KOPT-K1 (cell line): ENCODE measurements around the gene GYG1.

ENCODE experiments used
- H3K27ac ChIP-seq: fragments of 200-600 bp; sonication (generic); 2 replicates; pipeline ENCODE4 v1.5.1; 2016; ENCODE audit warnings: antibody characterized with exemption, mild to moderate bottlenecking, low read depth, low read length; ENCODE audit not compliant: poor library complexity, severe bottlenecking
- H3K36me3 ChIP-seq: fragments of 200-600 bp; sonication (generic); 2 replicates; pipeline ENCODE4 v1.5.1; 2017; ENCODE audit warnings: antibody characterized with exemption, mild to moderate bottlenecking, low read length, moderate library complexity; ENCODE audit not compliant: insufficient read depth
- H3K9me3 ChIP-seq: fragments of 200-600 bp; sonication (generic); 2 replicates; pipeline ENCODE4 v1.5.1; 2017; ENCODE audit warnings: antibody characterized with exemption, low read length, mild to moderate bottlenecking; ENCODE audit not compliant: insufficient read depth, poor library complexity, severe bottlenecking

The GYG1 gene

DNA sequence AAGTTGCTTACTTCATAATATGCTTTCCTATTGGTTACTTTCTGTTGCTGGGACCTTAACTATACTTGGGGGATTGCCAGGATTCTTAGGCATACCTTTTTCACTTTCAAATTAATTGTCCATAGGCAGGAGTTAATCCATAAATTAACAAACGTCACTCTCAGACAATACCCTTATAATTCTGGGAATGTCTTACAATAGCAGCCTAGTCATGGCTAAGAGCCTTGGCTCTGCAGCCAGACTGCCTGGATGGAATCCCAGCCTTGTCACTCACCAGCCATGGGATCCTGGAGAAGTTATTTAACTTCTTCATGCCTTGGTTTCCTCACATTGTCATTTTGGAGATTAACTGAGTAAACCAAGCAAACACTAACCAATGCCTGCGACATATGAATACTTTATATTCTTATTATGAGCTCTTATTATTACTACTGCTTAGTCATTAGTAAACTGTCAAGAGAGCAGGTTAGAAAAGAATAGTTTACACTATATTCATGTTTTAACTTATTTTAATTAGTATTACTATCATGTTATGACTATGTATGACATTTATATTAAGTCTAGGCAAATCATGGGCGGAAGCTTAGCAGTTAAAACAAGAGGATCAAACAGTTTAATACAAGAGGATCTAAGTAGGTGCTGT, 29.0 kb downstream of the GYG1 start:
- Histone ChIP-seq H3K36me3 (peaks cover 5% of the 10 kb centered on the region), H3K9me3 (peaks cover 6% of the 10 kb centered on the region), H3K27ac (no peak overlapping the region)

DNA sequence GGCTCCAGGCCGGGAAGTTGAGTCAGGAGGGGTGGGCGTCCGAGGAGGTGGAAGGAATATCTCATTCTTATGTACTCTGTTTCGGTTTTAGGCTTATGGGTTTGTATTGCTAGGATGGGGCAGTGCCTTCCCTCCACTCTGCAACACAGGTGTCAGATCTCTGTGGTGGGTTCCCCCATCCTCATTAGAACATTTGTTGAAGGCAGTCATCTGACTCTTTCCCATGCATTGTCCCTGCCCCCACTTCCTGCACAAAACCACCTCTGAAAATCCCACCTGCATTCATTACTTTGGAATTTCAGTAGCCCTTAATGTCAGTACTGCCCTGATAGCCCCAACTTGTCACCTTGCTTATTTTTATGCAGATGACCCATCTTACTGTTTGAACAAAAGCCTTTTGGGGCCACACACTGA, 29.5 kb downstream of the GYG1 start:
- Histone ChIP-seq H3K27ac (no peak overlapping the region), H3K36me3 (peaks cover 10% of the 10 kb centered on the region), H3K9me3 (peaks cover 7% of the 10 kb centered on the region)

DNA sequence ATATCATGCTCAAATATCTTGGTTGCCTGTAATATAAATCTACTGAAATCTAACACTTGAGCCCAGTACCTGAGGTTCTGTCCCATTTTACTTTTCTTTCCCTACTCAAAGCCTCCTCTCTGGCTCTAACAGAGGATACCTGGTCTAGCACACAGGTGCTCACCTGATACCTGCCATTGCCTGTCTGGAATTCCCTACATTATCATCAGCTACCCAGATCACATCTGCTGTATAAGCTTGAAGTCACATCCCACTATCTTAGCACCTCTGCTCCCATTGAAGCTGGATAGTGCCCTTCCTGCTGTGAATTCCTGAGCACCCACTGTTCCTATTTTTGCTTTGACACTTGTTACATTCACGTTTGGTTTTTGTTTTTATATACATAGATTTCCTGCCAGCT, 30.5 kb downstream of the GYG1 start:
- H3K27ac ChIP-seq: no peak overlapping the region
- H3K9me3 ChIP-seq: peaks cover 7% of the 10 kb centered on the region
- peaks cover 19% of the 10 kb centered on the region for H3K36me3 ChIP-seq

DNA sequence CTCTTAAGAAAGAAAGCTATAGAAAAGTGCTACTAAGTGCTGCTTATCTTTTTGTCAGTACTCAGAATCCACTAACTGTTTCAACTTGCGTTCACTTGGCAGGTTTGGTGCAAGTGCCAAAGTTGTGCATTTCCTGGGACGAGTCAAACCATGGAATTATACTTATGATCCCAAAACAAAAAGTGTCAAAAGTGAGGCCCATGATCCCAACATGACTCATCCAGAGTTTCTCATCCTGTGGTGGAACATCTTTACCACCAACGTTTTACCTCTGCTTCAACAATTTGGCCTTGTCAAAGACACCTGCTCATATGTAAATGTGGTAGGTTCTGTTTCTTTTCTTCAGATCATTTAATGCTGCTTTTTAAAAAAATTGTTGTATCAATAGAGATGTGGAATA, 32.6 kb downstream of the GYG1 start:
- Histone ChIP-seq H3K36me3 (peaks cover 40% of the 10 kb centered on the region), H3K9me3 (peaks cover 7% of the 10 kb centered on the region)

DNA sequence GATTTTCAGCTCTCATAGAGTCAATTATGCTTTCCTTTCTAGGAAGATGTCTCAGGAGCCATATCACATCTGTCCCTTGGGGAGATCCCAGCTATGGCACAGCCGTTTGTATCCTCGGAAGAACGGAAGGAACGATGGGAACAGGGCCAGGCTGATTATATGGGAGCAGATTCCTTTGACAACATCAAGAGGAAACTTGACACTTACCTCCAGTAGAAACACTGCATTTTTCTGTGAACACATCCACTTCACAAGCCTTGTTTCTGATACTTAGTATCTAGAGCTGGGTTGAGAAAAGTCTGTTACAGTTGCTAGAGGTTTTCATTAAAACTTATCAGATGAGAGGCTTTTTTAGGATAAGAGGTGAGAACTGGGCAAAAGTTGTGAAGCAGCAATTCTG, 35.4 kb downstream of the GYG1 start:
- no peak overlapping the region for H3K27ac ChIP-seq
- H3K9me3 ChIP-seq: peaks cover 7% of the 10 kb centered on the region
- peaks cover 65% of the 10 kb centered on the region for H3K36me3 ChIP-seq

More for the DNA sequence above, 32.6 kb downstream of the GYG1 start:
- H3K27ac ChIP-seq: no peak overlapping the region

DNA sequence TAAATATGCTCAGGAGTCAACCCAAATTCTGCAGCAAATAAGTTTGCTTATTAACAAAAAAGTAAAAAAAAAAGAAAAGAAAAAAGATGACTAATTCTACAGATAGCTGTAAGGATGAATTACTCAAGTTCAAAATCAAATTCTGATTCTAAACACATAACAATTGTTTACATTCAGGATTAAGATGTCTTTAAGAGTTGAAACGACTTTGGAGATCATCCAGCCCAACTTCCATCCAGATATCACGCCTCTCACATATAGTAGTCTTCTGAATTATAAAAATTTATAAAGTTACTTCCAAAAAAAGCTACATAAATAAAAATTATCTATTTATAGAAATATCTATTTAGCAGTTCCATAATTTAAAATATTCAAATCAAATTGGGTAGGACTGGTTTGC, 39.8 kb downstream of the GYG1 start:
- H3K36me3 ChIP-seq: peaks cover 96% of the 10 kb centered on the region
- H3K27ac ChIP-seq: no peak overlapping the region
- H3K9me3 ChIP-seq: no peaks in the 10 kb centered on the region

DNA sequence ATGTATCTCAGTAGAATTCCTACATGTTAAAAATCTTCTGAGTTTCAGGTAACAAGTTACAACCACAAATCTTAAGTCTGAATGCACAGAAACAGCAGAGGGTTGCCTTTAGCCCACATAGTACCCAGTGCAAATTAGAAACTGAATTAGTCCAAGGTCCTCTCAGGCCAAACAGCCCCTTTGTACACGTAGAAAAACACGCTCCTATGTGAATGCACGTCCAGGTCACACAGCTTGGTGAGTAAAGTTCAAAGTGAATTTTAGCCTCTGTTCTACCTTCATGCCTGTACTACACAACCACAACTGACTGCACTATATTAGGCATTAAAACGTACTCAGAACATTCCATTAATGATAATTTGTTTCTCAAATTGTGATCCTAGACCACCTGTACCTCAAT, 46.3 kb downstream of the GYG1 start:
- Histone ChIP-seq H3K36me3 (peaks cover 98% of the 10 kb centered on the region), H3K9me3 (no peaks in the 10 kb centered on the region), H3K27ac (no peak overlapping the region)

DNA sequence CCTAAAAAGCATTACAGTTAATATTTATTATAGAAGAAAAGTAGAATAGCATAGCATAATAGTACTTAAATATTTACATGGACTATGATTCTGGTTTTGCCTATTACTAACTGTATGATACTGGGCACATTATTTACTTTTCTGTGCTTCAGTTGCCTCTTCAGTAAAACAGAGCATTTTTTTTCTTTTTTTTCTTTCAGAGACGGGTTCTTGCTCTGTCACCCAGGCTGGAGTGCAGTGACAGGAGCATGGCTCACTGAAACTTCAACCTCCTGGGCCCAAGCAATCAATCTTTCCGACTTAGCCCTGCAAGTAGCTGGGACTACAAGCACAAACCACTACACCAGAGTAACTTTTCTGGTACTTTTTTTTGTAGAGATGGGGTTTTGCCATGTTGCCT, 47.0 kb downstream of the GYG1 start:
- Histone ChIP-seq H3K27ac (no peak overlapping the region), H3K9me3 (no peaks in the 10 kb centered on the region), H3K36me3 (peaks cover 97% of the 10 kb centered on the region)

DNA sequence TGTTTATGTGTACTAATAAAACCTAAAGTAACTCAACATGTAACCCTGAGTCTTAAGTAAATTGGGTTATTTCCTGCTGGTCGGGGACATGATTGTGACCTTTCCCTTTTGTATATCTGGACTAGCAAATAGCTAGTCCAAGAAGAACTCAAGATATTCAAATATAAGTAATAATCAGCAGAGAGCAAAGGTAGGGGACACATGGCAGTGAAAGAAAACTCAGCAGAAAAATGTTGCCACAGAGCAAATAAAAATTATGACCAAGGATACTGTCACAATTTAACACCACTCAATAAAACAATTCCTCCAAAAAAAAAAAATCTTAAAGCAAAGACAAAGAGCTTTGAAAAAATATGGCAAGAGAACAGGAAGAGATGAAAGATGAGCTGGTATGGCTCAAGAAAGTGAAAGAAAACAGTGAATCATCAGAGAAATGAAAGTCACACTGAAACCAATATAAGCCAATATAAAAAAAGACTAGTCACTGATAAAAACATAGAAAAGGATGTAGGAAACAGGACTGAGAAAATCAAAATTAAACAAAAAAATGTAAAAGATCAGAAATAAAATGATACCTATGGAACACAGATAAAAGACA, 51.5 kb downstream of the GYG1 start:
- Histone ChIP-seq H3K27ac (no peak overlapping the region), H3K36me3 (peaks cover 96% of the 10 kb centered on the region), H3K9me3 (no peaks in the 10 kb centered on the region)

DNA sequence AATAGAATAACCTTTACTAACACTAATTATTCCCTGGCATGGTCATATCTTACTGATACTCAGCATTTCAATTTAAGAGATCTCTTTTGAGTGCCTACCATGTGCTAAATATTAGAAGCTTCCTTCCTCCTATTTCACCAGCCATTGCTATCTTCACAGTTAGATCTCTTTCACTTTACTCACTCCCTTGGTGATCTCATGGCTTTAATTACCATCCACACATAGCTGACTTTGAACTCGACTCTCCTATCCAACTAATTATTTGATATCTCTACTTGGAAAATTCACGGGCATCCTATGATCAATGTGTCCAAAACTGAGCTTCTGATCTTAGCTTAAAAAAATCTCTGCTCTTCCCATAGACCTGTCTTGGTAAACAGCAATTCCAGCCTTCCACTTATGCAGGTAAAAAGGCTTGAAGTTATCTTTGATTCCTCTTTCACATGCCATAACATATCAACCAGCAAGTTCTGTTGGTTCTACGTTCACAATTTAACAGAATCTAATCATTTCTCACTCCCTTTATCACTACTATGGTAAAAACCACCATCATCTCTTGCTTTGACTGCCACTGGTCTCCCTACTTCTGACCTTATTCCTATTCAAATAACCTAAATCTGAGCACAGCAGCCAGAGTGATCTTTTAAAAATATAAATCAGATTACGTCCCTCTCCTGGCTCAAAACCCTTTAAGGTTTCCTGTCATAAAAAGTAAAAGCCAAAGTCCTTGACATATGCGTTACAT, 53.2 kb downstream of the GYG1 start:
- Histone ChIP-seq H3K9me3 (no peaks in the 10 kb centered on the region), H3K36me3 (peaks cover 95% of the 10 kb centered on the region), H3K27ac (no peak overlapping the region)

DNA sequence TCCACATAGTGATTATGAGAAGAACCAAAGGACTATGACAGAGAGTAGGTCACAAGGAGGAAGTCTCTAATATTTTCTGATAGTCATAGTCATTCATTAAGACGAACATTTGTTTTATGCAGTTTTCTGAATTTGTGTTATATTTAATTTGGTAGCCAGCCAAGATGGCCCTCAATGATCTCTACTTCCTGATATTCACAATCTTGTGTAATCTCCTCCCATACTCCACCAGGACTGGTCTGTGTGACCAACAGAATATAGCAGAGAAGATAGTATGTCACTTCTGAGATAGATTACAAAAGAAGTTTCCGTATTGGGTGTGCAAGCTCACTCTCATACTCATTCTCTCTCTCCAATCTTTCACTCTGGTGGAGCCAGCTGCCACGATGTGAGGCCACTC, 64.2 kb downstream of the GYG1 start:
- no peak overlapping the region for H3K27ac ChIP-seq
- no peaks in the 10 kb centered on the region for H3K9me3 ChIP-seq
- peaks cover 96% of the 10 kb centered on the region for H3K36me3 ChIP-seq

DNA sequence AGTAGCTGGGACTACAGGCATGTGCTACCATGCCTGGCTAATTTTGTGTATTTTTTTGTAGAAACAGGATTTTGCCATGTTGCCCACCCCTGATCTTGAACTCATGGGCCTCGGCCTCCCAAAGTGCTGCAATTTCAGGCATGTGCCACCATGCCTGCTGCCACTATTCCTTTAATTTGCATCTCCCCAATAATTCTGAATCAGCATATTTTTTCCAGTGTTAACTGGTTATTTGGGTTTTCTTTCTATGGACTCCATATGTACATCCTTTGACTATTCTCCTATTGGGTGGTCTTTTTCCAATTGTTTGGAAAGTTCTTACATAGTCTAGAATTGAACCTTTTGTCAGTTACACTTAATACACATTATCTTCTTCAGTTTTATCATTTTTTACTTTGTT, 66.9 kb downstream of the GYG1 start:
- H3K36me3 ChIP-seq: peaks cover 95% of the 10 kb centered on the region
- no peaks in the 10 kb centered on the region for H3K9me3 ChIP-seq
- no peak overlapping the region for H3K27ac ChIP-seq

DNA sequence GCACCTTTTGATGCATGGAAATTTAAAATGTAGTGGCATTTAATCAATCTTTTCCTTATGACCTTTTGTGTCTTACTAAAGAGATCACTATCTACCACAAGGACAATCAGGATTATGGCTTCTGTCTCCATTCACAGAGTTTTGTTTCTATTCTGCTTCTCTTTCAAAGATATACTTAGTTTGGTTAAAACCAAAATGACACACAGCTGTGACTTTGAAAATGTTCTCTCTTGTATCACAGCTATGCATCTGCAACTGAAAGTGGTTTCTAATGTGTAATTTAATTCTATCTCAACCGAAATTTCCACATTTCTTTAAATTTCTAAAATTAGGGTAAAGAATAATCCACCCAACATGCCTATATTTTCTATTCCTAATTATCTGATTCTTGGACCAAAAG, 67.3 kb downstream of the GYG1 start:
- Histone ChIP-seq H3K36me3 (peaks cover 95% of the 10 kb centered on the region), H3K27ac (no peak overlapping the region), H3K9me3 (no peaks in the 10 kb centered on the region)

DNA sequence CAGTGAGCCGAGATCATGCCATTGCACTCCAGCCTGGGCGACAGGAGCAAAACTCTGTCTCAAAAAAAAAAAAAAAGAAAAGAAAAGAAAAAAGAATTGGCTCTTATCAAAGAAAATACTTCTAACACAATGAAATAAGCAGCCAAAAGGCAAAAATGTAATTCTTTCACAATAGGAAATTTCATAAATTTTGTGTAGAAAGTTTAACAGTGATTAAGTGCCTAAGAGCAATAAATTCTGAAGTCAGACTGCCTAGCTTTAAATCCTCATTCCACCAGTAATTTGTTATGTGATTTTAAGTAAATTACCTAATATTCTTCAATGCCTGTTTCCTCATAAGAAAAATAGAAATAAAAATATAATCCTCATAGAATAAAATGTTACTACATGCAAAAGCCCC, 70.4 kb downstream of the GYG1 start:
- Histone ChIP-seq H3K27ac (no peak overlapping the region), H3K36me3 (peaks cover 95% of the 10 kb centered on the region), H3K9me3 (no peaks in the 10 kb centered on the region)

DNA sequence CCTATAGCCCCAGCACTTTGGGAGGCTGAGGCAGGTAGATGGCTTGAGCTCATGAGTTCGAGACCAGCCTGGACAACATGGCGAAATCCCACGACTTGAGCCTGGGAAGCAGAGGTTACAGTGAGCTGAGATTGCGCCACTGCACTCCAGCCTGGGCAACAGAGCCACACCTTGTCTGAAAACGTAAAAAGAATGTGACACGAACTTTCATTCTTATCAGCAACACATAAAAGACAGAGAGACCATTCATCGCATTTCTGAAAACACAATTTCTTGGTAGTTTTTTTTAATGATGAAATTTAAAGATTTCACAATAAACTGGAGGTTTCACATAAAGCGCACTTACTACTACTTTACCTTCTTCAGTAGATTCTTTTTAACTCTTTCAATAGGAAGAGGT, 76.5 kb downstream of the GYG1 start:
- Histone ChIP-seq H3K36me3 (peaks cover 100% of the 10 kb centered on the region), H3K9me3 (no peaks in the 10 kb centered on the region), H3K27ac (no peak overlapping the region)
